ENCODE data around the gene PTMS. TPM values are rescaled to one million over a fixed set of nuclear protein-coding genes. Genes with fewer than 3 reads are reported as not detected.
A peak's percentile ranks its signal among the peaks of the same experiment; 100 is the strongest.

The PTMS gene
- total and polyA plus RNA-seq, 4 donors = 65.6 to 801 (median 249) TPM

DNA sequence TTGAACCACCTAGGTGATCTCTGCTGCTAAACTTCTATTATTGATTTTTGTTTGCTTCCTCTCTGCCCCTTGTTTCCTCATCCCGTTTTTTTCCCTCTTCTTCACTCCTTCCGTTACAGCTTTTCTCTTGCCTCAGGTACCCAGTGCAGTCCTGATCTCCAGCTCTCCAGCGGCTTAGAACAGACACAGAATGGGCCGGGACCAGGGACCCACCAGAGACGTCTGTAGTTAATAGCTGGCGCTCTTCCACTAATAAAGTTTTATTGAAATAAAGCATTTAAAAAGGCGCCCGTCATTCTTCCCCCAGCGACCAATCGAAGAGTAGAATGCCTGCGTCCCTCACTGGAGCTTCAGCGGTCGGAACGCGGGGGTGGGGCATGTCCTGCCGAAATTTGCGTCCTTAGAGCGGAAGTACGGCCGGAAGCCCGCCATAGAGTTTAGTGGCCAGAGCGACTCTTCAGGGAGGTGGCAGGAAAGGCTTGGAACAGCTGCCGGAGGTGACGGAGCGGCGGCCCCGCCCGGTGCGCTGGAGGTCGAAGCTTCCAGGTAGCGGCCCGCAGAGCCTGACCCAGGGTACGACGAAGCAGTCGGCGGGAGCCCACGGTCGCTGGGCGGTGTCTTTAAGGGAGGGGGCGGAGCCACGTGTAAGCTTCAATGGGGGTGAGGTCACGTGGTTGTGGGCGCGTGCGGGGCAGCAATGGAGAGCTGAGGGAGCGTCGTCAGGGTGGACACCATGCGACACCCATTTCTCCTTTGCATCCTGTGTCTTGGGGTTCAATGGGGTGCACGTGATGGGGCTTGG is 42.4 kb upstream of the PTMS start, which contains the start of gene COPS7A:
TSS of gene COPS7A (plus strand) at position 440 of the 802 bp plus-strand sequence. CDS start 611 bp downstream, outside the sequence.
- Histone ChIP-seq H3K27me3 (ENCODE audit: control insufficient read depth in 3 of 3, insufficient read depth in 3 of 3, low read length in 2 of 3) (peaks cover 0 to 8% (median 0%) of the 10 kb centered on the region in 3 donors), H3K27ac (ENCODE audit: low read depth in 1 of 2, low read length in 1 of 2) (peak within 1 kb of the TSS; percentile 90), H3K4me1 (ENCODE audit: control insufficient read depth in 5 of 5, insufficient read depth in 5 of 5, low read length in 5 of 5) (peaks cover 0 to 7% (median 7%) of the 10 kb centered on the region in 5 donors), H3K9me3 (ENCODE audit: control insufficient read depth in 4 of 4, insufficient read depth in 3 of 4, low read length in 3 of 4) (no peaks in the 10 kb centered on the region), H3K4me3 (peak within 1 kb of the TSS; percentile 57), H3K36me3 (ENCODE audit: control insufficient read depth in 4 of 4, insufficient read depth in 4 of 4, low read length in 4 of 4) (peaks cover 3 to 21% (median 9%) of the 10 kb centered on the region in 4 donors), H3K9ac (ENCODE audit: insufficient read depth in 1 of 2, low read length in 2 of 2) (peak within 1 kb of the TSS in 1 of 2 donors; percentile 81)
- 0% methylated on average over 49 of the region's 49 CpGs for WGBS, 2 donors
- ATAC-seq (ENCODE audit: insufficient read depth, low FRiP score) = peak; percentile 98
- TF ChIP-seq, protein P1, sequence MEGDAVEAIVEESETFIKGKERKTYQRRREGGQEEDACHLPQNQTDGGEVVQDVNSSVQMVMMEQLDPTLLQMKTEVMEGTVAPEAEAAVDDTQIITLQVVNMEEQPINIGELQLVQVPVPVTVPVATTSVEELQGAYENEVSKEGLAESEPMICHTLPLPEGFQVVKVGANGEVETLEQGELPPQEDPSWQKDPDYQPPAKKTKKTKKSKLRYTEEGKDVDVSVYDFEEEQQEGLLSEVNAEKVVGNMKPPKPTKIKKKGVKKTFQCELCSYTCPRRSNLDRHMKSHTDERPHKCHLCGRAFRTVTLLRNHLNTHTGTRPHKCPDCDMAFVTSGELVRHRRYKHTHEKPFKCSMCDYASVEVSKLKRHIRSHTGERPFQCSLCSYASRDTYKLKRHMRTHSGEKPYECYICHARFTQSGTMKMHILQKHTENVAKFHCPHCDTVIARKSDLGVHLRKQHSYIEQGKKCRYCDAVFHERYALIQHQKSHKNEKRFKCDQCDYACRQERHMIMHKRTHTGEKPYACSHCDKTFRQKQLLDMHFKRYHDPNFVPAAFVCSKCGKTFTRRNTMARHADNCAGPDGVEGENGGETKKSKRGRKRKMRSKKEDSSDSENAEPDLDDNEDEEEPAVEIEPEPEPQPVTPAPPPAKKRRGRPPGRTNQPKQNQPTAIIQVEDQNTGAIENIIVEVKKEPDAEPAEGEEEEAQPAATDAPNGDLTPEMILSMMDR (IDR thresholded peaks at IDR 0.05; ENCODE audit: control extremely low read depth, extremely low read depth) = no peak
- DNase-seq = peak; percentile 97 to 99 (median 98)

DNA sequence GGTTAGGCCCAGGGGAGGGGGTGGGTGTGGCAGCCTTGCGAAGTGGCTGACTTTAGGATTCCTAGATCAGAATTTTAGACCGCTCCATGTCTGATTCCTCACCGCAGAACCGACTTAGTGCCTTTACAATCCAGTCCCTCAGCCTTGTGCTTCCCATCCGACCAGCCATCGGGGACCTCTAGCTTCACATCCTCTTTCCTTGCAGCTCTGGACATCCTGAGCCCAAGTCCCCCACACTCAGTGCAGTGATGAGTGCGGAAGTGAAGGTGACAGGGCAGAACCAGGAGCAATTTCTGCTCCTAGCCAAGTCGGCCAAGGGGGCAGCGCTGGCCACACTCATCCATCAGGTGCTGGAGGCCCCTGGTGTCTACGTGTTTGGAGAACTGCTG is 41.8 kb upstream of the PTMS start:
- TF ChIP-seq, protein P1 (IDR thresholded peaks at IDR 0.05; ENCODE audit: control extremely low read depth, extremely low read depth) = no peak
- H3K9me3 ChIP-seq (ENCODE audit: control insufficient read depth in 4 of 4, insufficient read depth in 3 of 4, low read length in 3 of 4) = no peaks in the 10 kb centered on the region
- H3K9ac ChIP-seq (ENCODE audit: insufficient read depth in 1 of 2, low read length in 2 of 2) = peak overlapping the region in 1 of 2 donors; percentile 81
- no peak for ATAC-seq (ENCODE audit: insufficient read depth, low FRiP score)
- peak overlapping the region; percentile 80 to 90 for H3K27ac ChIP-seq (ENCODE audit: low read depth in 1 of 2, low read length in 1 of 2)
- peaks cover 0 to 8% (median 0%) of the 10 kb centered on the region in 3 donors for H3K27me3 ChIP-seq (ENCODE audit: control insufficient read depth in 3 of 3, insufficient read depth in 3 of 3, low read length in 2 of 3)
- peak overlapping the region; percentile 57 for H3K4me3 ChIP-seq
- peaks cover 0 to 7% (median 7%) of the 10 kb centered on the region in 5 donors for H3K4me1 ChIP-seq (ENCODE audit: control insufficient read depth in 5 of 5, insufficient read depth in 5 of 5, low read length in 5 of 5)
- peak in 1 of 3 donors; percentile 28 for DNase-seq
- 9% methylated on average over 10 of the region's 10 CpGs for WGBS, 2 donors
- peaks cover 3 to 25% (median 12%) of the 10 kb centered on the region in 4 donors for H3K36me3 ChIP-seq (ENCODE audit: control insufficient read depth in 4 of 4, insufficient read depth in 4 of 4, low read length in 4 of 4)

DNA sequence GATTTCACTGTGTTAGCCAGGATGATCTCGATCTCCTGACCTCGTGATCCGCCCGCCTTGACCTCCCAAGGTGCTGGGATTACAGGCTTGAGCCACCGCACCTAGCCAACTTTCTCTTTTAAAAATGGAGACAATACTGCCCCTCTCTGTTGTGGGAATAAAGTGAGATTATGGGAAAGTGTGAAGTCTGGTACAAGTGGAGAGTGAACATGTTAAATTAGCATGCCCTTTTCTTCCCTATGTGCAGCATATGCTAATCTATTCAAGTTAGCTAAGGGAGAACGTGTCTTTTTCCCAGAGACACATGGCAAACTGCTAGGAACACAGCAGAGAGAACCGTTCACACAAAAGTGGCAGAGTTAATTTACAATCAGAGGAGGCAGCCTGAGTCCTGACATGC is 40.8 kb upstream of the PTMS start:
- ATAC-seq (ENCODE audit: insufficient read depth, low FRiP score) = no peak
- TF ChIP-seq, protein P1 (IDR thresholded peaks at IDR 0.05; ENCODE audit: control extremely low read depth, extremely low read depth) = no peak
- Histone ChIP-seq H3K36me3 (ENCODE audit: control insufficient read depth in 4 of 4, insufficient read depth in 4 of 4, low read length in 4 of 4) (peaks cover 7 to 34% (median 20%) of the 10 kb centered on the region in 4 donors), H3K4me1 (ENCODE audit: control insufficient read depth in 5 of 5, insufficient read depth in 5 of 5, low read length in 5 of 5) (peaks cover 0 to 7% (median 7%) of the 10 kb centered on the region in 5 donors), H3K27ac (ENCODE audit: low read depth in 1 of 2, low read length in 1 of 2) (no peak overlapping the region), H3K9me3 (ENCODE audit: control insufficient read depth in 4 of 4, insufficient read depth in 3 of 4, low read length in 3 of 4) (no peaks in the 10 kb centered on the region), H3K9ac (ENCODE audit: insufficient read depth in 1 of 2, low read length in 2 of 2) (no peak overlapping the region), H3K4me3 (no peak overlapping the region), H3K27me3 (ENCODE audit: control insufficient read depth in 3 of 3, insufficient read depth in 3 of 3, low read length in 2 of 3) (peaks cover 0 to 2% (median 0%) of the 10 kb centered on the region in 3 donors)
- no peak for DNase-seq
- 96% methylated on average over 7 of the region's 7 CpGs for WGBS, 2 donors

Data from lung (tissue), 12 donors.